ENCODE measurements around the gene PPIH.
A peak's percentile ranks its signal among the peaks of the same experiment; 100 is the strongest.
"Not testable (repeated sequence)": the region's sequence is repeated elsewhere in the genome, so short reads cannot be mapped to it uniquely, and the experiment has no call there.

Gene PPIH

DNA sequence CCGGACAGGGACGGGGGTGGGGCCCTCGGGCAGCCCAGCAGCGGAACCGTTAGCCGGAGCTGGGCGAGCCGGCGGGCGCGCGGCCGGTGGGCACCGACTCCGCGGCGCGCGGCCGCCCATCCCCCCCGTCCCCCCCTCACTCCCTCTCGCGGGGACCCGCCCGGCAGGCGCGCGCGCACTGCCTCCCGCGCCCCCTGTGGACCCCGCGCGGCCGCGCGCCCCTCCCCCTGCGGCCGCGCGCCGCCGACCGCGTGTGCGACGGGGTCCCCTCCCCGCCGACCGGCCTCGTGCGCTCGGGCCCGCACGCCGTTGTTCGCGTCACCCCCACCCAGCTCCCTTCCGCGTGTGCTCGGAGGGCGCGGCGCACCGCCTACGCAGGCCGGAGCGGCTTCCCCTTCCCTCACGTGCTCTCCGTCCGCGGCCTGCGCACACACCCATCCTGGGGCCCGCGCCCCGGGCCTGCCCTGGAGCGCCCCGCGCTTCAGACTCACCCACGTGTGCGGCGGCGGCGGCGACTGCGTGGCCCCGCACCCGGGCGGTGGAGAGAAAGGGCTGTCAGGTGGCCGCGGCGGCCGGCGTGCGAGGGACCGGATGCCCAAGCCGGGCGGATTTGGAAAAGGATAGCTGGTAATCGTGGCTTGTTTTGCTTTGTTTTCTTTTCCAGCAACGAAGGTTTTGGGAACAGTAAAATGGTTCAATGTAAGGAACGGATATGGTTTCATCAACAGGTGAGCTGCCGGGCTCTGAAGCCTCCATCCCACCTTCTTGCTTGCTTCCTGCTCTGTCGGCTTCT is 24.7 kb downstream of the PPIH start:
- peak; percentile 26 for DNase-seq (ENCODE audit: low spot score)

DNA sequence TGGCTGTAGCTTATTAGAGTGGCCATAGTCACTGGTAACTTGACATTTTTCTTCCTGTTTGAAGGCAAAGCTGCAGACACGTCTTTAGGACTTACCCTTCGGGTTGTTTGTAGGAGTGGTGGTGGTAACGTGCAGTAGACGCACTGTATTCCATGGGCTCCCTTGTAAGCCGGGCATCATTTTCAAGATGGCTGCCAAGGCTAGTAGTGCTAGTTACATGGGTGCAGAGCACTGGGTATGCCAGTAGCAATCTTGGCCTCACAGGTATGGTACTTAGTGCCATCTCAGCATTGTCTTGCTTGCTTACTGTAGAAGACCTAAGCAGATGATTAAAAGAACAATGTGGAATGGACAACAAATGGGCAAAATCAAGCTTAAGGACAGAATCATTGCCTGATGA is 25.9 kb downstream of the PPIH start:
- DNase-seq (ENCODE audit: low spot score), result peak; percentile 21

DNA sequence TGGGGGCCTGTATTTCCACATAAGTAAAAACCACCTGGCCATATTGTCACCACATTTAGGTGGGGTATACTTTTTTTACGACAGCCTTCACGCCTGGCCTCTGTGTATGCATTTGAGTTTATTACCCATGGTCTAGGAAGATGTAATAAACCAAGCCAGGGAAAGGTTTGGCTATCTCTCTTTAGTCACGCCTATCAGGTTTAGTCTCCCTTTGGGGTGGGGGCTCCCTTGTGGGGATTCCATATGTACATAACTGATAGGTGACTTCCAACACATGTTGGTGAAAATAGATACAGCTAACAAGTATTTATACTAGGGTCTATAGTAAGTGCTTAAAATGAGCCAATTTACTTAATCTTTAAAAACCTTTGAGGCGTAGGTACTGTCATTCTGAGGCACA is 28.2 kb downstream of the PPIH start:
- DNase-seq (ENCODE audit: low spot score), result no peak

DNA sequence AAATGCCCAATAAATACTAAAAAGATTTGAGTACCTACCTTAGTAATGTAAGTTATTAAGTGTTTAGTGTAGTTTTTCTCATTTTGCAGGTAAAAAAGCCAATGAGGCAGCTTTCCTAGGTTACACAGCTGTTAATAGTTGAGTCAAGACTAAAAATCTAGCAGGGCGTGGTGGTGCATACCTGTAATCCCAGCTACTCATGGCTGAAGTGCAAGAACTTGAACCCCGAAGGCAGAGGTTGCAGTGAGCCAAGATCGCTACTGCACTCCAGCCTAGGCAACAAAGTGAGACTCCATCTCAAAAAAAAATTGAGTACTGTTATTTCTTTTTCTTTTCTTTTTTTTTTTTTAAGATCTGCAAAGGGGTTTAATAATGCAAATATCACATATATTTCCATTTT is 31.7 kb downstream of the PPIH start:
- DNase-seq (ENCODE audit: low spot score), result no peak

DNA sequence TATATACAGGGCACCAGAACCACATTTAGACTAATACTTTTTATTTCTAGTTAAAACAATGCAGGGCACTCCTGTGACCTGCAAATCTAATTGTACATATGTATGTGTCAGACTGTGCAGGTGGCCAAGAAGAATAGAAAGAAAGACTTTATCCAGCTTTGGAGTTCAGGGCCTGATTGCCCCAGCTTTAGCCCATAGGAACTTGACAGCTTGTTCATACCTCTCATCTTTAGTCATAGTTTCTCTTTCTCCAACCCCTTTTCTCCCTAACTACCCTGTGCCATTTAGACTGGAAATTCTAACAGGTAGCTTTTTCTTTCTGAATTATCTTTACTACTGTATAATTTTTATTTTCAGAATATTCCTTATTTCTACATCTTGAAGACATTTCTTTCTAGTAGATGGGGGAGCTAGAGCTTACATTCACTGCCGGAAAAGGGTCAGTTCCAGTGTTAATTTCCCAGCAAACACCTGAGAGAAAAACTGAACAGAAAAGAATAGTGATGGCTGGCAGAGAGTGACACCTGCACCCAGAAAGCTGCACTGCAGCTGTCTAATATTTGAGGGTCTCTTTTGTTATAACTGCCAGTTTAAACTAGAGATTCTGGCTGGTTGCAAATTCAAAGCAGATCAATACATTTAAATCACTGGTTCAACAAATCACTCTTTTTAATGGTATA is 32.4 kb downstream of the PPIH start:
- no peak for DNase-seq (ENCODE audit: low spot score)

DNA sequence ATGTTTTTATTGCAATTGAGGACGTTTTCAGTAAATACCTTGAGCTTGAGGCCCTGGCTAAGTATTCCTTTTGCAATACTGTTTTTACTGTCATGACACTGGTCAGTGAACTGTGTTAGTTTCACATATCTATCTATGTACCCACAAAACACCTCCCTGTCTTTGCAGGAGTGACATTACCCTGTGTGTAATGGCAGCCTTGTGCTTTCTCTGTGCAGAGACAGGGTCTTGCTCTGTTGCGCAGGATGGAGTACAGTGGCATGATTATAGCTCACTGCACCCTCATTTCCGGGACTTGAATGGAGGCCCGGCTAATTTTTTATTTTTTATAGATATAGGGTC is 32.9 kb downstream of the PPIH start:
- no peak for DNase-seq (ENCODE audit: low spot score)

DNA sequence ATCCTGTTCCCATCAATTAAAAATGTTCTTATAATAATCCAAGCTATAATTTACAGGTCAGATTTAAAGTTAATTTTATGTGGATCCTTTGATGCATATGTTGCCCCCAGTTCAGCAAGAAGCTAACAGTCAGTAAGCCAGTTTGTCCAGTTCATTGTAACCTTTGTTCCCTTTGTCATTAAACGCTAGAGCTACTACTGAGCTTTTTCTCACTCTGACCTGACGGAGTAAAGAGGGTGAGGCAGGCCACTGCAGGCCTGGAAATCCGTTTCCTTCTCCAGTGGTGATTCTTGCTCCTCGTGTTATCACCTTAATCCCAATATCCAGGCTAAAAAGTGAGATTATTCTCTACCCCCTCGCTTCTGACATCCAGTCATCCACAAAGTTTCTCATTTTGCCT is 34.2 kb downstream of the PPIH start:
- no peak for DNase-seq (ENCODE audit: low spot score)

DNA sequence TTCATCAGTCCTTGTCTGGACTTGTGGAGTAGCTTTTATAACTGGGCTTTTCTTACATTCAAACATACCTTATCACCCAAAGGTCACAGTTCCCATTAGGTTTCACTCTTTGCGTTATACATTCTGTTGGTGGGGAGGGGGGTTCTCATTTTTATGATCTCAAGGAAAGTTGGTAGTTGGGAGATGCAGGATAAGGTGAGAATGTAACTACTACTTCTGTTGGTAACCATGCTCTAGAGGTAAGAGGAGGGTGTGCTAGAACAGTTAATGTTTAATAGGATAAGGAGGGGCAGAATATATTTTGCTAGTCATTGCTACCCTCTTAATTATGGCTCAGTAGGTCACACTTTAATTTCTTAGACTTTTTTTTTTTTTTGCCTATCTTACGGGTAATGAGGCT is 34.7 kb downstream of the PPIH start:
- DNase-seq (ENCODE audit: low spot score), result no peak

DNA sequence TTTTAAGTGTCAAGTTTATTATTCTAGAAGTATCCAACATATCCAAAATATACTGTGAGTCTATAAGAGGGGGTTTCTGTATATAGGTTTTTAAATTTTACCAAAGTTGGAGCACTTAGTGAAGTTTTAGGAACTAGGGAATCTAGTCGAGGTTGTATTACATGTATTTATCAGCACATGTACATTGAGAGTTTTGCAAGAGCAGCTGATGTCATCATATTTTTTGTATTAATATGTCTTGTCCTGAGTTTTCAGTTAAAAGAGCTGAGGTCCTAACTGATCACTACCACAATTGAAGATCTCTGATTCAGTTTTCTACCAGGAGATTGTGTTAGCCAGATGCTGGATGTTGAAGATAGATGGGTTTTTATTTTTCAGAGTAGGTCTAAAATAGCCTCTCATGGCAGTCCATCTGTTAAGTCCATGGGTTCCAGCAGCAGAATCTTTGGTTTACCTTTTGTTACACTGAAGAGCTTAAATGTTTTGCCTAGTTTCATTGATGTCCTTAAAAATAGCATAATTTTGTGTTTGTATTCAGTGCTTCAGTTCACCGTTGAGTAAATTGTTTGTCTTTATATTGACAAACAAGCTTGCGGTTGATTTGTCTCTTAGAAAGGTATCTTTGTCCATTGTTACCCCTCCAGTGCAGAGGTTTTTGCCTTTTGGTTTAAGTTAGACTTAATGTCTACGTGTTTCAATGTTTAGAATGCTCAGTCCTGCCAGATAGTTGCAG is 40.0 kb downstream of the PPIH start:
- DNase-seq (ENCODE audit: low spot score), result no peak

DNA sequence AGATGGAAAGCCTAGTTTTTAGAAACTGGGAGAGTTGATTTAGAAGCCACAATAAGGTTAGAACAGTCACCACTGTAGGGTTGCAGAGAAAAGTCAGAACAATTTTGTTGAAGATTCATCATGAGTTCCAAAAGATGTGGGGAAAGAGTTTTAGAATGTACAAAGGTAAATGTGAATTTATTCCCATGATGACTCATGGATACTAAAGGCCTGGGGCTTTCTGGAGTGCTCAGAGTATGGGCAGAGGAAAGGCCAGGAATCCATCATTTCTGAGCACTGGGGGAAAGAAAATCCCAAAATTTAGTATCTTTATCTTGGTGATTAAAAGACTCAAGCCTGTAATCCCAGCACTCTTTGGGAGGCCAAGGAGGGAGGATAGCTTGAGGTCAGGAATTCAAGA is 41.8 kb downstream of the PPIH start:
- DNase-seq (ENCODE audit: low spot score), result no peak

DNA sequence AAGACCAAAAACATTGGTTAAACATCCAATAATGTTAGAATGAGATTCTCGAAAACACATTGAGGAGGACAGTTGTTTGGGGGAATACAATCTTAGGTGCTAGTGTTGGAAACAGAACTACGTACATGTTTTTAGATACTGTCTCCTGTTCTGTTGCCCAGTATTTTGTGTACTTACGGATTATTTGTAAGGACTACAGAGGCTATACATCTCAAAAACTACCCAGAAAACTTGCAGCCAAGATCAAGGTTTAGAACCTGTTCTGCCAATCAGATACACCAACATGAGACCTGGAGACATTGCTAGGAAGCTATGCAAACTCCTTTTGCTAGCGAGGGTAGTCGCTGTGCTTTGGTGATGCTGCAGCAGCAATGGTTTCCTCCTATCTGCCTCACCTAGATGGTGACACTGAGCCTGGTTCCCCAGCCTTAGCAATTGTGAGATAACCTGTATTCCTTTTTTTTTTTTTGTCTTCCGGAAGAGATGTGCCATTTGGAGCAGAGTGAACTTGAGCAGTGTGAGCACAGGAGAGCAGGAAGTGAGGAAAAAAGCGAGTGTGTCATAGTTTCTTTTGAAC is 45.8 kb downstream of the PPIH start:
- DNase-seq (ENCODE audit: low spot score), result no peak

DNA sequence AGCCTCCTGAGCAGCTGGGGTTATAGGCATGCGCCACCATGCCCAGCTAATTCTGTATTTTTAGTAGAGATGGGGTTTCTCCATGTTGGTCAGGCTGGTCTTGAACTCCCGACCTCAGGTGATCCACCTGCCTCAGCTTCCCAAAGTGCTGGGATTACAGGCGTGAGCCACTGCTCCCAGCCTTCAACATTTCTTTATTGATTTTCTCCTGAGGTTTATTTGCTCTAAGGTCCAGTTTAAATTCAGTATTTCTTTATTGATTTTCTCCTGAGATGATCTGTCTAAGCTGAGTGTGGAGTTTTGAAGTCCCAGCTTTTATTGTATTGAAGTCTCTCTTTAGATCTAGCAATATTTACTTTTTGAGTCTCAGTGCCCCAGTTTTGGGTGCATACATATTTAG is 54.6 kb downstream of the PPIH start:
- not testable (repeated sequence) for DNase-seq (ENCODE audit: low spot score)

DNA sequence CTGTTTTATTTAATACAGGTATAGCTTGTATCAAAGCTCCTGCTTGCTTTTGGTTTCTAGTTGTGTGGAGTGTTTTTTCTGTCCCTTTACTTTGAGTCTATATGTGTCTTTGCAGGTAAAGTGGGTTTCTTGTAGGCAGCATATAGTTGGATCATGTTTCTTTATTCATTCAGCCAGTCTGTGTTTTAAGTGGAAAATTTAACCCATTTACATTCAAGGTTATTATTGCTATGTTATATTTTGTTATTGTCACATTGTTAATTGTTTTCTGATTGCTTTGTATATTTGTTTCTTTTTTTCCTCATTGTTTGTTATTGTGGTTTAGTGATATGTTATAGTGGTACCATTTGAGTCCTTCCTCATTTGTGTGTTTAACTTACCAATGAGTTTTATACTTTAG is 55.1 kb downstream of the PPIH start:
- no peak for DNase-seq (ENCODE audit: low spot score)

DNA sequence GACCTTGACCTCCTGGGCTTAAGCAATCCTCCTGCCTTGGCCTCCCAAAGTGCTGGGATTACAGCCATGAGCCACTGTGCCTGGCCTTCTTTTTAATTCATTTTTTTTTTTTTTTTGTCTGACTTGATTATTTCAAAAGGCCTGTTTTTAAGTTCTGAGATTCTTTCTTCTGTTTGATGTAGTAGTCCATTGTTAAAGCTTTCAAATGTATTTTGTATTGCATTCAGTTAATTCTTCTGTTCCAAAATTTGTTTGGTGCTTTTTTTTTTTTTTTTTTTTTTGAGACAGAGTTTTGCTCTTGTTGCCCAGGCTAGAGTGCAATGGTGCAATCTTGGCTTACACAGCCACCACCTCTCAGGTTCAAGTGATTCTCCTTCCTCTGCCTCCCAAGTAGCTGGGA is 56.2 kb downstream of the PPIH start:
- DNase-seq (ENCODE audit: low spot score), result not testable (repeated sequence)

DNA sequence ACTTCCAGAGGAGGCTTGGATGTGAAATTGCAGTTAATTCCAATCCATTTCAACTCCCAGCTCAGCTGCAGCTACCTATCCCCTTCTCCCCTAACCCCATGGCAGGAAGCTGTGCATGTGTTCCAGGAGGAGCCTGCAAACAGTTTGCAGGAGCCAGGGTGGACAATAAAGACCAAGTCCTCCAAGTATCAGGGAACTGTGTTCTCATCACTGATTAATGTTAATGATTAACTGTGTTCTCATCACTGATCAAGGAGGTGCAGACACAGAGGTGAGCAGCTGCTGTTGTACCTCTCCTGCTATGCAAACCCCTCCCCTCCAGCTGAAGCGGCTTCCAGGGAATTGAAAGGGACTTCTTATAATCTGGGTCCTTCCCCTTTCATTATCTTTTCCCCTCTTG is 62.6 kb downstream of the PPIH start:
- no peak for DNase-seq (ENCODE audit: low spot score)

DNA sequence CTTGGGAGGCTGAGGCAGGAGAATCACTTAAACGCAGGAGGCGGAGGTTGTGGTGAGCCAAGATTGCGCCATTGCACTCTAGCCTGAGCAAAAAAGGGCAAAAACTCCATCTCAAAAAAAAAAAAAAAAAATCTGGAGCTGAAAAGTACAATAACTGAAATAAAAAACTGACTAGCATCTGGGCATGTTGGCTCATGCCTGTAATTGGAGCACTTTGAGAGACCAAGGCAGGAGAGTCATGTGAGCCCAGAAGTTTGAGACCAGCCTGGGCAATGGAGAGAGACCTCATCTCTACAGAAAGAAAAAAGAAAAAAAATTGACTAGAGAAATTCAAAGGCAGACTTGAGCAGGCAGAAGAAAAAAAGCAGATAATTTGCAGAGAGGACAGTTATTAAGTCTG is 63.7 kb downstream of the PPIH start:
- DNase-seq (ENCODE audit: low spot score), result no peak

DNA sequence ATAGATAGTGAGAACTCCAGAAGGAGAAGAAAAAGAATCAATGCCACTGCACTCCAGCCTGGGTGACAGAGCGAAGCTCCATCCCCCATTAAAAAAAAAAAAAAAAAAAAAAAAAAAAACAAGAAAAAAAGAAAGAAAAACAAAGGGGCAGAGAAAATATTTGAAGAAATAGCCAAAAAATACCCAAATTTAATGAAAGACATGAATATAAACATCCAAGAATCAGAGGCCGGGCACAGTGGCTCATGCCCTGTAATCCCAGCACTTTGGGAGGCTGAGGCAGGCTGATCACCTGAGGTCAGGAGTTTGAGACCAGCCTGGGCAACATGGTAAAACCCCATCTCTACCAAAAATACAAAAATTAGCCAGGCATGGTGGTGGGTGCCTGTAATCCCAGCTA is 64.2 kb downstream of the PPIH start:
- not testable (repeated sequence) for DNase-seq (ENCODE audit: low spot score)

DNA sequence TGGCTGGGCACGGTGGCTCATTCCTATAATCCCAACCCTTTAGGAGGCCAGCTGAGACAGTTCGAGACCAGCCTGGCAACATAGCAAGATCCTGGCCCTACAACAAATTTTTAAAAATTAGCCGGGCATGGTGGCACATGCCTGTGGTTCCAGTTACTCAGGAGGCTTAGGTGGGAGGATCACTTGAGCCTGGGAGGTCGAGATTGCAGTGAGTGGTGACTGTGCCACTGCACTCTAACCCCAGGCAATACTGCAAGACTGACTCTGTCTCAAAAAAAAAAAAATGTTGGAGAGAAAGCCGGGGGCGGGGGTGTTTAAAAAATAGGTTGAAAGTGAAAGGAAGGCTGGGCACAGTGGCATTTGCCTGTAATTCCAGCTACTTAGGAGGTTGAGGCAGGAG is 65.3 kb downstream of the PPIH start:
- no peak for DNase-seq (ENCODE audit: low spot score)

DNA sequence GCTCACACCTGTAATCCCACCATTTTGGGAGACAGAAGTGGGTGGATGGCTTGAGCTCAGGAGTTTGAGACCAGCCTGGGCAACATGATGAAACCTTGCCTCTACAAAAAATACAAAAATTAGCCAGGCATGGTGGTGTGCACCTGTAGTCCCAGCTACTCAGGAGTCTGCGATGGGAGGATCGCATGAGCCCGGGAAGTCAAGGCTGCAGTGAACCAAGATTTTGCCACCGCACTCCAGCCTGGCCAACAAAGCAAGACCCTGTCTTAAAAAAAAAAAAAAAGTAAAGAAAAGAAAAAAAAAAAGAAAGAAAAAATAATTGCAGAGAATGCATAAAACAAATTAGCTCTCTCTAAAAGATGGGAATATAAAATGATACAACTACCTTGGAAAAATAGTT is 67.6 kb downstream of the PPIH start:
- not testable (repeated sequence) for DNase-seq (ENCODE audit: low spot score)

All from cerebellar cortex (tissue), 1 donor.